Neuronal stem cell (in vitro differentiated cells): ENCODE results near the gene DTNA.

Experiments
- DNase-seq: peaks from one replicate; pipeline ENCODE4 v3.0.0-alpha.2; 2013; ENCODE audit warnings: low spot score
- H2AFZ ChIP-seq: one replicate; pipeline ENCODE4 v1.6.1; 2013; ENCODE audit warnings: mild to moderate bottlenecking, low read length, inconsistent platforms
- H2AK5ac ChIP-seq: 2 replicates; pipeline ENCODE4 v1.6.1; 2013; ENCODE audit warnings: low read depth, mild to moderate bottlenecking, inconsistent platforms, low read length, moderate library complexity, mixed read lengths
- H2BK120ac ChIP-seq: 2 replicates; pipeline ENCODE4 v1.6.1; 2013; ENCODE audit warnings: low read depth, mild to moderate bottlenecking, inconsistent platforms, low read length, moderate library complexity, mixed read lengths
- H2BK12ac ChIP-seq: one replicate; pipeline ENCODE4 v1.6.1; 2013; ENCODE audit warnings: low read length, inconsistent platforms
- H2BK15ac ChIP-seq: 2 replicates; pipeline ENCODE4 v1.6.1; 2013; ENCODE audit warnings: mild to moderate bottlenecking, low read length, inconsistent platforms, mixed read lengths
- H2BK5ac ChIP-seq: one replicate; pipeline ENCODE4 v1.6.1; 2013; ENCODE audit warnings: inconsistent platforms, mild to moderate bottlenecking, low read length, moderate library complexity
- H3K14ac ChIP-seq: one replicate; pipeline ENCODE4 v1.6.1; 2013; ENCODE audit warnings: low read length, inconsistent platforms
- H3K18ac ChIP-seq: 2 replicates; pipeline ENCODE4 v1.6.1; 2013; ENCODE audit warnings: low read length, inconsistent platforms
- H3K23ac ChIP-seq: 2 replicates; pipeline ENCODE4 v1.6.1; 2013; ENCODE audit warnings: low read depth, mild to moderate bottlenecking, mixed read lengths, low read length, inconsistent platforms; ENCODE audit not compliant: poor library complexity
- H3K27ac ChIP-seq: replicated peaks from 3 replicates; pipeline ENCODE4 v1.5.1; 2013; ENCODE audit warnings: low read length, inconsistent platforms
- H3K27me3 ChIP-seq, 3 experiments: 2 replicates each; pipeline ENCODE4 v1.6.1; 2013; ENCODE audit warnings: low read length in 3 of 3, mild to moderate bottlenecking in 2 of 3, inconsistent platforms in 1 of 3, low read depth in 1 of 3, mixed read lengths in 1 of 3, moderate library complexity in 1 of 3; ENCODE audit not compliant: control insufficient read depth in 3 of 3, insufficient read depth in 3 of 3
- H3K36me3 ChIP-seq, 2 donors: replicated peaks in 1 of 2; 2 replicates each; pipeline ENCODE4 v1.6.1; 2013; ENCODE audit warnings: low read length in 2 of 2; ENCODE audit not compliant: control insufficient read depth in 2 of 2, insufficient read depth in 2 of 2
- H3K4ac ChIP-seq: 2 replicates; pipeline ENCODE4 v1.6.1; 2013; ENCODE audit warnings: inconsistent platforms, mild to moderate bottlenecking, low read length, moderate library complexity
- H3K4me1 ChIP-seq, 2 donors: 1 replicate in 1 of 2; 2 replicates in 1 of 2; pipeline ENCODE4 v1.6.1; 2013; ENCODE audit warnings: low read length in 2 of 2, low read depth in 1 of 2; ENCODE audit not compliant: control insufficient read depth in 2 of 2, insufficient read depth in 1 of 2
- H3K4me2 ChIP-seq: one replicate; pipeline ENCODE4 v1.6.1; 2013; ENCODE audit warnings: mild to moderate bottlenecking, low read length, inconsistent platforms; ENCODE audit not compliant: insufficient read depth, poor library complexity, severe bottlenecking
- H3K4me3 ChIP-seq, 2 donors: 2 replicates each; pipeline ENCODE4 v1.5.1; 2013; ENCODE audit warnings: low read length in 2 of 2, mild to moderate bottlenecking in 2 of 2, inconsistent platforms in 1 of 2, moderate library complexity in 1 of 2
- H3K79me1 ChIP-seq: one replicate; pipeline ENCODE4 v1.6.1; 2013; ENCODE audit warnings: low read depth, mild to moderate bottlenecking, inconsistent platforms, low read length, moderate library complexity
- H3K9ac ChIP-seq: one replicate; pipeline ENCODE4 v1.6.1; 2013; ENCODE audit warnings: mild to moderate bottlenecking, low read depth, low read length, inconsistent platforms; ENCODE audit not compliant: poor library complexity
- H3K9me3 ChIP-seq, 2 donors: replicated peaks in 1 of 2; 2 replicates each; pipeline versions ENCODE3 to v1.6.1; 2013; ENCODE audit warnings: low read length in 2 of 2, mild to moderate bottlenecking in 2 of 2, inconsistent platforms in 1 of 2, low read depth in 1 of 2, mixed read lengths in 1 of 2, moderate library complexity in 1 of 2; ENCODE audit not compliant: control insufficient read depth in 2 of 2, insufficient read depth in 1 of 2
- H4K8ac ChIP-seq: one replicate; pipeline ENCODE4 v1.6.1; 2013; ENCODE audit warnings: low read depth, mild to moderate bottlenecking, inconsistent platforms, low read length, moderate library complexity
- H4K91ac ChIP-seq: one replicate; pipeline ENCODE4 v1.6.1; 2013; ENCODE audit warnings: low read length, low read depth, mild to moderate bottlenecking, inconsistent platforms; ENCODE audit not compliant: poor library complexity
- WGBS, 2 donors: extraction: QIAGEN DNeasy Blood & Tissue Kit; methylation state at CpG; one replicate each; pipeline ENCODE4 v1.1.7; 2013; ENCODE audit warnings: missing lambda C conversion rate in 2 of 2, mixed read lengths in 1 of 2; ENCODE audit not compliant: insufficient read length in 2 of 2, insufficient replicate concordance in 1 of 2; ENCODE audit errors: extremely low coverage in 2 of 2; 5-methylcytosine and 5-hydroxymethylcytosine counted together

Gene DTNA

DNA sequence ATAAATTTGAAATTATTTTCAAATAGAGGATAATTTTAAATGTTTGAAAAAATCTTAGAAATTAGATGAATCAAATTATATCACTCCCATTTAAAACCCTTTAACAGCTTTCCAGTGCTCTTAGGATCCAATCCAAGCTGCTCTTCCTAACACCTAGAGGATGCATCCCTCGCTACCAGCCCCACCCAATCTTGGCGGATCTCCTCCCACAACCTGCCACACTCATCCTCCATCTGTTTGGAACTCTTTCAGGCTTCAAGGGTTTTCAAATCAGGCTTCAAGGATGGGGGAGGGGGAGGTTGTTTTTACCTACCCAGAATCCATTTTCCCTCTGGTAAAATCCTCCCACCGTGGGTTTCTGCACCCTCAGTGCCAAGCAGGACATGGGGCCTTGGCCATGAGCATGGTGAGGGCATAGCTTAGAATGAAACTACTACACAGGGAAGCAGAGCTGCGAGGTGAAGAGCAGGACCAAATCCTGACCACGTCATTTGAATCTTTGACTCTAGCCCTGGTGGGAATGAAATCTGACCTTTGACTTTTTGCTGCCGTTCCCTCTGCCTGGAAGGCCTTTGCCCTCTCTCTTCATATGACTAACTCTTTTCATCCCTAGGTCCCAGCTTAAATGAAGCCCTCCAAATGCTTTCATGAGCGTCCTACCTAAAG, 218.1 kb downstream of the DTNA start:
- H3K18ac ChIP-seq, result no peak overlapping the region
- H3K4ac ChIP-seq, result no peak overlapping the region
- no peaks in the 10 kb centered on the region for H3K36me3 ChIP-seq
- H3K14ac ChIP-seq, result no peak overlapping the region
- H4K91ac ChIP-seq, result no peak overlapping the region
- peak overlapping the region; percentile 58 for H2BK12ac ChIP-seq
- H3K4me1 ChIP-seq, result peaks cover 4 to 5% of the 10 kb centered on the region in 2 donors
- H3K23ac ChIP-seq, result no peak overlapping the region
- H3K9me3 ChIP-seq, result no peaks in the 10 kb centered on the region
- H2BK15ac ChIP-seq, result no peak overlapping the region
- H2AFZ ChIP-seq, result peak overlapping the region; percentile 56
- H2BK5ac ChIP-seq, result no peak overlapping the region
- H4K8ac ChIP-seq, result no peak overlapping the region
- no peak overlapping the region for H3K9ac ChIP-seq
- no peak overlapping the region for H2AK5ac ChIP-seq
- DNase-seq, result no peak
- H3K4me3 ChIP-seq, result no peak overlapping the region
- H3K27ac ChIP-seq, result no peak overlapping the region
- no CpG with 5 or more reads among the region's 7 CpGs for WGBS, 2 donors
- H3K4me2 ChIP-seq, result no peak overlapping the region
- no peaks in the 10 kb centered on the region for H3K27me3 ChIP-seq
- no peak overlapping the region for H2BK120ac ChIP-seq
- H3K79me1 ChIP-seq, result no peaks in the 10 kb centered on the region

DNA sequence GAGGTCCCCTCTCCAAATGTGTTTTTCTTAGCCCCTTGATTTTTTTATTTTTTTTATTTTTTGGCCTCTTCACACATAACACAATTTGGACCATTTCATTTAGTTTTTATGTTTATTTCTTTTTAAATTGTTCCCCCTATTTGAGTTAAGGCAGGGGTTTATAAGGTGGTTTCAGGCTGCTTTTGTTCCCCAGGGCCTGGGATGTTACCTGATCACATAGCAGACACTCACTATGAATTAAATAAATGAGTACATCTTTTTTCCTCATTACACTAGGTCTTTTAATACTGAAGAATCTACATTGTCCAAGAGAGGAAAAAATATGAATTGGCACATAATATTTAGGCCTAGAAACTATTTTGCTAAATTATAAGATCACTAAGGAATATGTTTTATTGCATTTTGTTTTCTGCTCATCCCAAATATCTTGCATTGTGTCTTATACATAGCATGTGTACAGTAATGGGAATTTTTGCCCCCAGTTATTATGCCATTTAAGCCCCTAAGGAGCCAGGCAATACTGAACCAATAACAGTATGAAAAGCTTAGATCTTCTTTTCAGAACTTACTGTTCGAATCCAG, 218.7 kb downstream of the DTNA start:
- Histone ChIP-seq H4K91ac (no peak overlapping the region), H4K8ac (no peak overlapping the region), H2BK12ac (no peak overlapping the region), H2BK5ac (no peak overlapping the region), H2AFZ (peak overlapping the region; percentile 56), H3K4me3 (no peak overlapping the region), H3K9ac (no peak overlapping the region), H3K18ac (no peak overlapping the region), H3K4me1 (peaks cover 4 to 5% of the 10 kb centered on the region in 2 donors), H3K9me3 (no peaks in the 10 kb centered on the region), H3K23ac (no peak overlapping the region), H2AK5ac (no peak overlapping the region), H2BK15ac (no peak overlapping the region), H2BK120ac (no peak overlapping the region), H3K36me3 (no peaks in the 10 kb centered on the region), H3K14ac (no peak overlapping the region), H3K79me1 (no peaks in the 10 kb centered on the region), H3K27me3 (no peaks in the 10 kb centered on the region), H3K27ac (no peak overlapping the region), H3K4ac (no peak overlapping the region), H3K4me2 (no peak overlapping the region)
- no CpG with 5 or more reads among the region's 1 CpG for WGBS, 2 donors
- no peak for DNase-seq

DNA sequence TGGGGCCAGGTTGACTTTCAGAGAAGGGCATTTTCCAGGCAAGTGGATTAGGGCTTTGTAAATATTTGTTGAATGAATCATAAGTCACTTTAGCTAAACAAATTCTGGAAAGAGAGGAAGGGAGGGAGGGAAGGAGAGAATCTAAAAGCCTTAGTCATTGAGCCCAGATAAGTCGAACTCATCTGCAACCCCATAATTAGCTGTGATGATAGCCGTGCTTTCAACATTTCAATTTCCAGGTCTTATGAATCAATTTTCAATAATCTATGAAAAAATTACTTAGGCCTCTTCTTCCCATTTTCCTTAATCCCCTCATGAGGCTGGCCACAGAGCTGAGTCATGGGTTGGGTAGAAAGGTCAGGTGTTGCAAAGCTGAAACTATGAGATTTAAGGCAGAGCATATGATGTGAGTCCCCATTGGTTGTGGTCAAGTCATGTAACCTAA, 219.3 kb downstream of the DTNA start:
- Histone ChIP-seq H3K9me3 (no peaks in the 10 kb centered on the region), H4K8ac (no peak overlapping the region), H3K36me3 (no peaks in the 10 kb centered on the region), H2BK5ac (no peak overlapping the region), H3K79me1 (no peaks in the 10 kb centered on the region), H2AK5ac (no peak overlapping the region), H3K14ac (no peak overlapping the region), H3K18ac (no peak overlapping the region), H3K27me3 (no peaks in the 10 kb centered on the region), H3K9ac (no peak overlapping the region), H3K4me3 (no peak overlapping the region), H3K4ac (no peak overlapping the region), H3K4me2 (no peak overlapping the region), H2BK12ac (no peak overlapping the region), H3K4me1 (peaks cover 4 to 5% of the 10 kb centered on the region in 2 donors), H3K23ac (no peak overlapping the region), H2BK120ac (no peak overlapping the region), H2AFZ (no peak overlapping the region), H3K27ac (no peak overlapping the region), H2BK15ac (no peak overlapping the region), H4K91ac (no peak overlapping the region)
- WGBS, 2 donors, result no CpG with 5 or more reads among the region's 2 CpGs
- DNase-seq, result no peak

DNA sequence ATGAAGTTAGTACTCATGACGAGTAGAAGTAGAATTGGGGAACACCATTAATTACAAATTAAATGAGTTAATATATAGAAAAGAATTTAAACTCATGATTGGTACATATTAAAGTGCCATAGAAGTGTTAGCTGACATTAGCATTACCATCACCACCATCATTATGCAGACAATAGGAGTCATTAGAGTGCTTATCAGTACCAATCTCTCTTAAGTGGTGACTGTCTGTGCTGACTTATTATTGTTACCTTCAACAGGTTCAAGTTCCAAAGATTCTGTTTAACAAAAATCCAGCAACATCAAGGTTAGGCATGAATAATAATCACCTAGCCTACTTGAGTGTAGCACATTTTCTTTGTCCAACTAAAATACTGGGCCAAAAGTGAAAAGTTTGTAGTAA, 222.3 kb downstream of the DTNA start:
- H2AFZ ChIP-seq, result no peak overlapping the region
- no peak for DNase-seq
- H2BK120ac ChIP-seq, result no peak overlapping the region
- no peak overlapping the region for H3K18ac ChIP-seq
- WGBS, 2 donors, result no CpG with 5 or more reads among the region's 1 CpG
- H3K27ac ChIP-seq, result no peak overlapping the region
- no peak overlapping the region for H2BK5ac ChIP-seq
- H4K91ac ChIP-seq, result no peak overlapping the region
- H3K27me3 ChIP-seq, result no peaks in the 10 kb centered on the region
- no peaks in the 10 kb centered on the region for H3K9me3 ChIP-seq
- no peak overlapping the region for H4K8ac ChIP-seq
- H3K4me3 ChIP-seq, result no peak overlapping the region
- H3K23ac ChIP-seq, result no peak overlapping the region
- H2AK5ac ChIP-seq, result no peak overlapping the region
- peaks cover 4 to 5% of the 10 kb centered on the region in 2 donors for H3K4me1 ChIP-seq
- no peak overlapping the region for H3K9ac ChIP-seq
- H3K36me3 ChIP-seq, result no peaks in the 10 kb centered on the region
- H3K4ac ChIP-seq, result no peak overlapping the region
- H3K14ac ChIP-seq, result no peak overlapping the region
- H3K79me1 ChIP-seq, result no peaks in the 10 kb centered on the region
- no peak overlapping the region for H2BK15ac ChIP-seq
- H3K4me2 ChIP-seq, result no peak overlapping the region
- H2BK12ac ChIP-seq, result no peak overlapping the region
